ENCODE results near the gene CHMP3.

The CHMP3 gene

GRCh38 chr2:86489542-86489941 is 73.7 kb downstream of the CHMP3 start:
- TF ChIP-seq GATA2 (IDR thresholded peaks at IDR 0.05; ENCODE audit: low read depth, low read length) (no peak), GATA3 (IDR thresholded peaks at IDR 0.05; ENCODE audit: low read depth, low read length) (no peak)

GRCh38 chr2:86488561-86489250 is 74.5 kb downstream of the CHMP3 start:
- no peak for TF ChIP-seq GATA2 (IDR thresholded peaks at IDR 0.05; ENCODE audit: low read depth, low read length)
- no peak for TF ChIP-seq GATA3 (IDR thresholded peaks at IDR 0.05; ENCODE audit: low read depth, low read length)

- no peak for TF ChIP-seq GATA2 (IDR thresholded peaks at IDR 0.05; ENCODE audit: low read depth, low read length)
- no peak for TF ChIP-seq GATA3 (IDR thresholded peaks at IDR 0.05; ENCODE audit: low read depth, low read length)
Measured at GRCh38 chr2:86487062-86487461, 76.2 kb downstream of the CHMP3 start.

- TF ChIP-seq GATA2 (IDR thresholded peaks at IDR 0.05; ENCODE audit: low read depth, low read length) (no peak), GATA3 (IDR thresholded peaks at IDR 0.05; ENCODE audit: low read depth, low read length) (no peak)
Measured at GRCh38 chr2:86485802-86486201, 77.4 kb downstream of the CHMP3 start.

GRCh38 chr2:86485103-86485502 is 78.1 kb downstream of the CHMP3 start:
- TF ChIP-seq GATA3 (IDR thresholded peaks at IDR 0.05; ENCODE audit: low read depth, low read length): no peak
- TF ChIP-seq GATA2 (IDR thresholded peaks at IDR 0.05; ENCODE audit: low read depth, low read length): no peak

GRCh38 chr2:86484385-86484784 is 78.9 kb downstream of the CHMP3 start:
- TF ChIP-seq GATA3 (IDR thresholded peaks at IDR 0.05; ENCODE audit: low read depth, low read length) (no peak), GATA2 (IDR thresholded peaks at IDR 0.05; ENCODE audit: low read depth, low read length) (no peak)

GRCh38 chr2:86482034-86482433 is 81.2 kb downstream of the CHMP3 start:
- TF ChIP-seq GATA2 (IDR thresholded peaks at IDR 0.05; ENCODE audit: low read depth, low read length): no peak

- TF ChIP-seq GATA3 (IDR thresholded peaks at IDR 0.05; ENCODE audit: low read depth, low read length): no peak
- TF ChIP-seq GATA2 (IDR thresholded peaks at IDR 0.05; ENCODE audit: low read depth, low read length): no peak
Measured at GRCh38 chr2:86480105-86480504, 83.1 kb downstream of the CHMP3 start.

GRCh38 chr2:86477349-86477748 is 85.9 kb downstream of the CHMP3 start:
- TF ChIP-seq GATA2 (IDR thresholded peaks at IDR 0.05; ENCODE audit: low read depth, low read length) (no peak), GATA3 (IDR thresholded peaks at IDR 0.05; ENCODE audit: low read depth, low read length) (no peak)

GRCh38 chr2:86476918-86477317 is 86.3 kb downstream of the CHMP3 start:
- TF ChIP-seq GATA2 (IDR thresholded peaks at IDR 0.05; ENCODE audit: low read depth, low read length): no peak
- TF ChIP-seq GATA3 (IDR thresholded peaks at IDR 0.05; ENCODE audit: low read depth, low read length): no peak

- TF ChIP-seq GATA2 (IDR thresholded peaks at IDR 0.05; ENCODE audit: low read depth, low read length) (no peak), GATA3 (IDR thresholded peaks at IDR 0.05; ENCODE audit: low read depth, low read length) (no peak)
Measured at GRCh38 chr2:86476092-86476491, 87.2 kb downstream of the CHMP3 start.

GRCh38 chr2:86471637-86472036 is 91.6 kb downstream of the CHMP3 start:
- TF ChIP-seq GATA3 (IDR thresholded peaks at IDR 0.05; ENCODE audit: low read depth, low read length): no peak
- TF ChIP-seq GATA2 (IDR thresholded peaks at IDR 0.05; ENCODE audit: low read depth, low read length): no peak

- no peak for TF ChIP-seq GATA3 (IDR thresholded peaks at IDR 0.05; ENCODE audit: low read depth, low read length)
- TF ChIP-seq GATA2 (IDR thresholded peaks at IDR 0.05; ENCODE audit: low read depth, low read length): no peak
Measured at GRCh38 chr2:86470890-86471289, 92.4 kb downstream of the CHMP3 start.

GRCh38 chr2:86468162-86469033 is 94.8 kb downstream of the CHMP3 start:
- no peak for TF ChIP-seq GATA3 (IDR thresholded peaks at IDR 0.05; ENCODE audit: low read depth, low read length)
- TF ChIP-seq GATA2 (IDR thresholded peaks at IDR 0.05; ENCODE audit: low read depth, low read length): no peak

- TF ChIP-seq GATA2 (IDR thresholded peaks at IDR 0.05; ENCODE audit: low read depth, low read length) (no peak), GATA3 (IDR thresholded peaks at IDR 0.05; ENCODE audit: low read depth, low read length) (no peak)
Measured at GRCh38 chr2:86466306-86466705, 96.9 kb downstream of the CHMP3 start.
